ENCODE measurements around the gene C12orf60.
"Not testable (repeated sequence)": the region's sequence is repeated elsewhere in the genome, so short reads cannot be mapped to it uniquely, and the experiment has no call there.

Gene C12orf60, protein sequence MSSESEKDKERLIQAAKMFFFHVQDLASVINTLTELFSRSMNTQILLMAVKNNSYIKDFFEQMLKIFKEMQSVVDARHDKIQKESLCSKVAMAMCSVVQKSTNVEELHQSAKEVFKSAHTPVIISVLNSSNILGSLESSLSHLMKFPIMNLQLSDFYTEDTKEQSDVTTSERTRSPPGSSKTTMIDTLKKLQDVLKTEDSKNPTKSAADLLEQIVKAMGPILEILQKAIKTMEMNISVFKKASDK

DNA sequence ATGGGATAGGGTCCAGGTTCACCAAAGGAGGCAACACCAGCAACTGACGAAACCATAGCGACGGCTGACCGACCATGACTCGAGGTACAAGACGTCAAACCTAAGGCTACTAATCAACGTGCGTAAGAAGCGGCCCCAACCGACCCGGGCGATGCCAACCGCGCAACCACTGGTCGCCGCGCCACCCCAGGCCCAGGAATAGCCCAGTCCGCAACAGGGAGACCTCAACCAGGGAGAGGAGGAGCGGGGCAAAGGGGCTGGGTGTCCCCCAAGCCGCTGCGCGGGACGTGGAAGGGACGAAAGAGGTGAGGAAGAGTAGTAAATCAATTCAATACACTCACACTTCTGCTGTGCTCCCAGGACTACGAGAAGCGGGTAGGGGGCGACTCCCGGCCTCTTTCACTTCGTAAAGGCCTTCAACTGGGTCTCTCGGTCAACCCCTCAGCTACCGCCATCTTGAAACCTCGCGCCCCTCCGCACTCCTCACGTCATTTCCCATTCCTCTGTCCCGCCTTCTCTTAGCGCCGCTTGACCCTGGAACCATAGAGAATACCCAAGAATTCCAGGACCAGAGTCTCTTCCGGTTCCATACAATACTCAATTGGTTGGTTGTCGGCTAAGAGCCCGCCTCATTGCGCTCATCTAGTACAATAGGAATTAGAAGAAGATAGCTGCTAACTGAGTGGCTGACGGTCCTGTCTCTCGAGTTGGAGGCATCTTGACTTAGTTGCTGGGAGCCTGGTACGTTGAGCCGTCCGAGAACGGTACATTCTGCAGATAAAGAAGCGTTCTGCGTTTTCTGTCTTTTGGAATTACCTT, at the start of gene C12orf60, which contains the start of gene WBP11:
C12orf60 (plus strand) TSS at position 660 of the 819 bp plus-strand sequence. CDS start 19,266 bp downstream, outside the sequence.
WBP11 (minus strand) TSS at position 468 of the 819 bp plus-strand sequence. CDS start 2,095 bp downstream, outside the sequence.
- Histone ChIP-seq H3K27ac (ENCODE audit: low read length) (peak within 1 kb of the TSS; percentile 85), H3K27me3 (ENCODE audit: insufficient read depth, low read length) (no peaks in the 10 kb centered on the region), H3K36me3 (ENCODE audit: insufficient read depth, low read depth, low read length) (peaks cover 19% of the 10 kb centered on the region), H3K9ac (ENCODE audit: low read depth, low read length) (peak within 1 kb of the TSS; percentile 96), H3K4me3 (ENCODE audit: low read length) (peak within 1 kb of the TSS; percentile 79), H3K4me1 (ENCODE audit: insufficient read depth, low read length) (peaks cover 9% of the 10 kb centered on the region; the same call in 1 of the 2 replicates), H3K9me3 (ENCODE audit: insufficient read depth, low read depth, low read length) (no peaks in the 10 kb centered on the region)

DNA sequence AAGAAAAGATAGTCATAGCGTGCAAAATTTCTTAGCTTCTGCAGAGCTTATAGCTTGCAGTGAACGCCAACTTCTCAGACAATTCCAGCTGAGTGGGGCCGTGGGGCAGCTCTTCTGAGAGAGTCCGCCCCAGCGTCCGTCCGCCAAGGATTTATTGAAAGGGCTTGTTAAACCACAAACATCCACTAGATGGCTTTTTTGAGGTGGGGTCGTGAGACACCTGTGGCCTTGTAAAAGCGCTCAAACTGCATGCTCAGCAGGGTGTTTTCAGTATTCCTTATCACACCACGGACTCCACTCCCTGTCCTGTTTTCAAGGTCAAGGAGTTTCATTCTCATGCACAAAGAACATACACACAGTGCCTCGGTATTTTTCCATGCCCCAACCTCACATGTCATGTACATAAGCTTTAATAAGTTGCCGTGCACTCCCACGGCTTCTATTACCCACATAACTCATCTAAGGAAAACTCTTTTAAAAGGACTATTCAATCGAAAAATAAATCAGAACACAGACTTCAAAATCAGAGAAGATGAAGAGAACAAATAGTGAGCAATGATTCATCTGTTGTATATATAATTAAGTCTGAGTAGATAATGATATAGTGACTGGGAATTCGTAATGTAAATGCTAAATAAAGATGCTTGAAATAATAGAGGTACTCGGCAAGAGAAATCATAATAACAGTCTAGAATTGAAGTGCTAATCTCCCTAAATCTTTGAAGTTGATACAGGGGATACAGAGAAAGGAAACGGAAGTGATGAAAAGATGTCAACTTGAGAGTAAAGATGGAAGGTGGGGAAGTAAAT, 46.9 kb upstream of the C12orf60 start:
- H3K36me3 ChIP-seq (ENCODE audit: insufficient read depth, low read depth, low read length), result no peaks in the 10 kb centered on the region
- H3K27me3 ChIP-seq (ENCODE audit: insufficient read depth, low read length), result no peaks in the 10 kb centered on the region
- H3K4me1 ChIP-seq (ENCODE audit: insufficient read depth, low read length), result peaks cover 3% of the 10 kb centered on the region; the same call in 1 of the 2 replicates
- no peak overlapping the region for H3K4me3 ChIP-seq (ENCODE audit: low read length)
- no peak overlapping the region for H3K9ac ChIP-seq (ENCODE audit: low read depth, low read length)
- peaks cover 8% of the 10 kb centered on the region; the same call in 1 of the 2 replicates for H3K9me3 ChIP-seq (ENCODE audit: insufficient read depth, low read depth, low read length)
- no peak overlapping the region for H3K27ac ChIP-seq (ENCODE audit: low read length)

DNA sequence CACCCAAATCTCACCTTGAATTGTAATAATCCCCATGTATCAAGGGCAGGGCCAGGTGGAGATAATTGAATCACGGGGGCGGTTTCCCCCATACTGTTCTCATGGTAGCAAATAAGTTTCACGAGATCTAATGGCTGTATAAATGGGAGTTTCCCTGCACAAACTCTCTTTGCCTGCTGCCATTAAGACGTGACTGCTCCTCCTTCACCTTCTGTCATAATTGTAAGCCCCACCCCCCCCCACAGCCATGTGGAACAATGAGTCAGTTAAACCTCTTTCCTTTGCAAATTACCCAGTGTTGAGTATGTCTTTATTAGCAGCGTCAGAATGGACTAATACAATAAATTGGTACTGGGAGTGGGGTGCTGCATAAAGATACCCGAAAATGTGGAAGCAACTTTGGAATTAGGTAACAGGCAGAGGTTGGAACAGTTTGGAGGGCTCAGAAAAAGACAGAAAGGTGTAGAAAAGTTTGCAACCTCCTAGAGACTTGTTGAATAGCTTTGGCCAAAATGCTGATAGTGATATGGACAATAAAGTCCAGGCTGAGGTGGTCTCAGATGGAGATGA, 43.7 kb upstream of the C12orf60 start:
- not testable (repeated sequence) for H3K27ac ChIP-seq (ENCODE audit: low read length); H3K4me3 ChIP-seq (ENCODE audit: low read length); H3K9ac ChIP-seq (ENCODE audit: low read depth, low read length); H3K9me3 ChIP-seq (ENCODE audit: insufficient read depth, low read depth, low read length); H3K36me3 ChIP-seq (ENCODE audit: insufficient read depth, low read depth, low read length); H3K4me1 ChIP-seq (ENCODE audit: insufficient read depth, low read length); H3K27me3 ChIP-seq (ENCODE audit: insufficient read depth, low read length)

DNA sequence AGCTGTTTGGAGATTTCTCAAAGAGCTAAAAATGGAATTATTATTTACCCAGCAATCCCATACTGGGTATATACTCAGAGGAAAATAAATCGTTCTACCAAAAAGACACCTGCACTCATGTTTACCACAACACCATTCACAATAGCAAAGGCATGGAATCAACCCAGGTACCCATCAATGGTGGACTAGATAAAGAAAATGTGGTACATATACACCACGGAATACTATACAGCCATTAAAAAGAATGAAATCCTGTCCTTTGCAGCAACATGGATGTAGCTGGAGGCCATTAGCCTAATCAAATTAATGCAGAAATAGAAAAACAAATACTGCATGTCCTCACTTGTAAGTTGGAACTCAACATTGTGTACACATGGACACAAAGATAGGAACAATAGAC, 38.1 kb upstream of the C12orf60 start:
- H3K4me1 ChIP-seq (ENCODE audit: insufficient read depth, low read length), result no peaks in the 10 kb centered on the region; the same call in 1 of the 2 replicates
- no peaks in the 10 kb centered on the region for H3K27me3 ChIP-seq (ENCODE audit: insufficient read depth, low read length)
- no peak overlapping the region for H3K9ac ChIP-seq (ENCODE audit: low read depth, low read length)
- H3K36me3 ChIP-seq (ENCODE audit: insufficient read depth, low read depth, low read length), result peaks cover 14% of the 10 kb centered on the region; the same call in 1 of the 2 replicates
- no peaks in the 10 kb centered on the region for H3K9me3 ChIP-seq (ENCODE audit: insufficient read depth, low read depth, low read length)
- H3K27ac ChIP-seq (ENCODE audit: low read length), result no peak overlapping the region
- H3K4me3 ChIP-seq (ENCODE audit: low read length), result no peak overlapping the region

DNA sequence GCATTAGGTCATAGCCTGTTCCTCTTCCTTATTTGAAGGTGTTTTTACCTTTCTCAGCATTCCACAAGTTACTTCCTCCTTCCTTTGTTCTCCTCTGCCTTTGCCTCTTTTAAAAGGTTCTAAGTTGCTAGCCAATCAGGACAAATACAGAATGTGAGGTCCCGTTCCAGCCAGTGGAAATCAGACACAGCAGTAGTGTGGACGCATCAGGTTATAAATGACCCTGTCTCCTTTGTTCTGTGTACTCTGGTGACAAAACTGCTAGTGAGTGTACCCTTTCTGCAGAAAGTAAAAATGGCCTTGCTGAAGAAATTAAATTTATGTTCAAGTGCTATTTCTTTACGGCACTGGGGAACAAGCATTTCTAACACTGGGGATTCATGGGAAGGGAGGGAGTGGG, 37.5 kb upstream of the C12orf60 start:
- H3K4me1 ChIP-seq (ENCODE audit: insufficient read depth, low read length); H3K4me3 ChIP-seq (ENCODE audit: low read length); H3K9me3 ChIP-seq (ENCODE audit: insufficient read depth, low read depth, low read length); H3K27me3 ChIP-seq (ENCODE audit: insufficient read depth, low read length); H3K27ac ChIP-seq (ENCODE audit: low read length); H3K9ac ChIP-seq (ENCODE audit: low read depth, low read length): not testable (repeated sequence)
- H3K36me3 ChIP-seq (ENCODE audit: insufficient read depth, low read depth, low read length), result peaks cover 14% of the 10 kb centered on the region; the same call in 1 of the 2 replicates

DNA sequence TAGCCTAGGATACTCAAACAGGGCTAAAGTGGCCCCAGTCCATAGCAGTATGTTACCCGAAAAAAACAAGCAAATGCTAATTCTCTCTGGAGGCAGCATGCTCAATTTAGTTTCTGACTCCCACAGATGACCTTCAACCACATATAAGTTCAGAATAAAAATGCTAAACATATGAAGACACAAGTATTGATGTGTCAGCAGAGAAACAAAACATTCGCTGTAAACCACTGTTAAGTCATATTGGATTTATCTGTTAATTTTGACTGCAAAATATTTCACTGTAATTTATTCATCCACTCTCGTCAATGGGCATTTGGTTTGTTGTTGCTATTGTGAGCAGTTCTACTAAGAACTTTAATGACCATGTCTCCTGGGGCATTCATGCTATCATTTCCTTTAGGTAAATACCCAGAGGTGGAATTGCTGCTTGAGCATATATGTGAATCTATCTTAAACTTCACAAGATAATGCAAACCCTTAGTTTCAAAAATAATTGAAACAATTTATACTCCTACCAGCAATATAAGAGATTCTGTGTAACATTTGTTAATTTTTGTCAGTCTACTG, 36.7 kb upstream of the C12orf60 start:
- peaks cover 14% of the 10 kb centered on the region; the same call in 1 of the 2 replicates for H3K36me3 ChIP-seq (ENCODE audit: insufficient read depth, low read depth, low read length)
- no peaks in the 10 kb centered on the region for H3K9me3 ChIP-seq (ENCODE audit: insufficient read depth, low read depth, low read length)
- no peak overlapping the region; the same call in 1 of the 2 replicates for H3K4me3 ChIP-seq (ENCODE audit: low read length)
- no peak overlapping the region for H3K9ac ChIP-seq (ENCODE audit: low read depth, low read length)
- no peaks in the 10 kb centered on the region for H3K27me3 ChIP-seq (ENCODE audit: insufficient read depth, low read length)
- no peak overlapping the region for H3K27ac ChIP-seq (ENCODE audit: low read length)
- peaks cover 1% of the 10 kb centered on the region; the same call in 1 of the 2 replicates for H3K4me1 ChIP-seq (ENCODE audit: insufficient read depth, low read length)

DNA sequence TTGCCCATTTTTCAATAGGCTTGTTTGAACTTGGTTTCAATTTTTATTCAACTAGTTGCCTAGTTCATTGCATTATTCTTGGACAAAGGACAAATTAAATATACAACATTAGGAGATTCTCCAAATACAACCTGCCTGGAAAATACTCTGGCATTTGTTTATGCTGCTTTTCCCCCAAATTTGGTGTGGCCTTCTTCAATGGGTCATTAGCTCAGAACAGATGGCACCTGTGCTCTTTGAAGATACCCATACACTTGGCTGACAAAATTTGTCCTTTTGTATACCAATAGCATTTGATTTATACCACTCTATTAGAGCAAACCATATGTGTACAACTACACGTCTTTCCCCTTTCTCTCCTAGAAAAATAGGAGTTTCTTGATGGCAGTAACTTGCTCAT, 35.9 kb upstream of the C12orf60 start:
- Histone ChIP-seq H3K9ac (ENCODE audit: low read depth, low read length) (no peak overlapping the region), H3K4me3 (ENCODE audit: low read length) (peak overlapping the region; percentile 97; the same call in 1 of the 2 replicates)

DNA sequence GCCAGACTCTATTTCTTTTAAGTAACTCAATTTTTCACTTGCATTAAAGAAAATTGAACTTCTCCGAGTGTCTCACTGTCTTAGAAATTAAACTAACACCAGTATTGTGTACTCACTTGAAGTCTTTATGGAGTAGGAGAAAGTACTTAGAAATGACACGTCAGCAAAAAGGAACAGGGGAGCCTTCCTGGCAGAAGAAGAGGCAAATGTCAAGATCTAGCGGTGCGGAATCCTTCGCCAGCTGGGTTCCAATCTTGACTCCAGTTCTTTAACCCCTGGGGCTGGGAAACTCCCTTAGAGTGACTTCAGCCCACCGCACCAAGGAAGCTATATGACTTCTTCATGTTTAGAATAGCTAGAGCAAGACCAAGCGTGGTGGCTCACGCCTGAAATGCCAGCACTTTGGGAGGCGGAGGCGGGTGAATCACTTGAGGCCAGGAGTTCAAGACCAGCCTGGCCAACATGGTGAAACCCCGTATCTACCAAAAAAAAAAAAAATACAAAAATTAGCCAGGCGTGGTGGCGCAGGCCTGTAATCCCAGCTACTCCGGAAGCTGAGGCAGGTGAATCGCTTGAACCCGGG, 34.6 kb upstream of the C12orf60 start:
- H3K9ac ChIP-seq (ENCODE audit: low read depth, low read length), result peak overlapping the region; percentile 98; the same call in 1 of the 2 replicates
- peak overlapping the region; percentile 97 for H3K4me3 ChIP-seq (ENCODE audit: low read length)
- H3K36me3 ChIP-seq (ENCODE audit: insufficient read depth, low read depth, low read length), result peaks cover 14% of the 10 kb centered on the region; the same call in 1 of the 2 replicates
- no peak overlapping the region for H3K27ac ChIP-seq (ENCODE audit: low read length)
- H3K9me3 ChIP-seq (ENCODE audit: insufficient read depth, low read depth, low read length), result no peaks in the 10 kb centered on the region
- peaks cover 7% of the 10 kb centered on the region; the same call in 1 of the 2 replicates for H3K4me1 ChIP-seq (ENCODE audit: insufficient read depth, low read length)
- H3K27me3 ChIP-seq (ENCODE audit: insufficient read depth, low read length), result no peaks in the 10 kb centered on the region

More for the DNA sequence above, 35.9 kb upstream of the C12orf60 start:
- Histone ChIP-seq H3K27me3 (ENCODE audit: insufficient read depth, low read length) (no peaks in the 10 kb centered on the region), H3K4me1 (ENCODE audit: insufficient read depth, low read length) (peaks cover 7% of the 10 kb centered on the region; the same call in 1 of the 2 replicates), H3K36me3 (ENCODE audit: insufficient read depth, low read depth, low read length) (peaks cover 14% of the 10 kb centered on the region; the same call in 1 of the 2 replicates), H3K27ac (ENCODE audit: low read length) (no peak overlapping the region), H3K9me3 (ENCODE audit: insufficient read depth, low read depth, low read length) (no peaks in the 10 kb centered on the region)

DNA sequence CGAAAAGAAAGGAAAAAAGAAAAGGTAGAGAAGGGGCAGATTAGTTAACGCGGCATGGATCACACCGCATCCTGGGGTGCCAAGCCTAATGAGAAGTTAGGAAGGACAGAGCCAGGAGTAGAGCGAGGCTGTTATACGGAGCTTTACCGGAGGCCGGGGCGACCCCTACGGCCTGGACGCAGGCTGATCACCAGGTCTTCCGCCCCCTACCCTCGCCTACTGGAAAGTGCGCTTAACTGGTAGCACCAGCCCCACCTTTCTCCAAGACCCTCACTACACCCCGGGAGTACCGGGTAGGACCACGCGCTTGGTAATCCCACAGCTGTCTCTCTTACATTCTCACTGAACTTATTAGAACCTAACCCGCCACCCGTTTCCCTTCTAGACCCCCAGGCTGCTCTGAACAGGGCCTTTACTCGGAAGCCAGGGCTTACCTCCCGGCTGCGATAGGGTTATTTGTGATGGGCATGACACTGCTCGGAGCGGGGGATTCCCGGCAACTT, 34.0 kb upstream of the C12orf60 start:
- Histone ChIP-seq H3K27me3 (ENCODE audit: insufficient read depth, low read length) (no peaks in the 10 kb centered on the region), H3K9me3 (ENCODE audit: insufficient read depth, low read depth, low read length) (no peaks in the 10 kb centered on the region), H3K36me3 (ENCODE audit: insufficient read depth, low read depth, low read length) (peaks cover 14% of the 10 kb centered on the region; the same call in 1 of the 2 replicates), H3K4me1 (ENCODE audit: insufficient read depth, low read length) (peaks cover 7% of the 10 kb centered on the region; the same call in 1 of the 2 replicates), H3K4me3 (ENCODE audit: low read length) (peak overlapping the region; percentile 97), H3K9ac (ENCODE audit: low read depth, low read length) (peak overlapping the region; percentile 98), H3K27ac (ENCODE audit: low read length) (no peak overlapping the region)

DNA sequence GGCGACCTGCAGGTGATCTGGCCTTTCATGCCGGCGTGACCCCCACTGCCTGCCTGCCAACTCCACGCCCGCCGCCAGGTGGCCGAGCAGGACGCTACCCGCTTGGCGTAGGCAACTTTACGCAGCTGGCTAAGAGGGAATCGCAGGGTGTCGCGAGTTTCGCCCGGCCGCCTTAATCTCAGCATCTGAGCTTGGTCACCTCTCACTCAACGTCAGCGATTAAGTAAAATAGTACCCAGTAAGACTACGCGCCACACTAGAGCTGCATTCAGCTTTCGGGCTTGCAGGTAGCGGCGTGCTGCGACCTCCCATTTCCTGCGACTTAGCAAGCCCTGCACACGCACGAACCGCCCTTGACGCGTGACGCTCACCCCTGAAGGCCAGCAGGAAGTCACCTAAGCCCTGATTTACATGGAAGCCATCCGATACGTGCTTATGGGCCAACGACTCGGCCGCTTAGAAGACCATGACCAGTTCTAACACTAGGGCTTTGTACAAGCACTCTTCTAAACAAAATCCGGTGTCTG, 33.4 kb upstream of the C12orf60 start:
- Histone ChIP-seq H3K9ac (ENCODE audit: low read depth, low read length) (peak overlapping the region; percentile 98), H3K36me3 (ENCODE audit: insufficient read depth, low read depth, low read length) (peaks cover 14% of the 10 kb centered on the region; the same call in 1 of the 2 replicates), H3K4me3 (ENCODE audit: low read length) (peak overlapping the region; percentile 97), H3K27ac (ENCODE audit: low read length) (peak overlapping the region; percentile 98), H3K9me3 (ENCODE audit: insufficient read depth, low read depth, low read length) (no peaks in the 10 kb centered on the region), H3K27me3 (ENCODE audit: insufficient read depth, low read length) (no peaks in the 10 kb centered on the region), H3K4me1 (ENCODE audit: insufficient read depth, low read length) (peaks cover 7% of the 10 kb centered on the region; the same call in 1 of the 2 replicates)
